ENCODE data around the gene ZBTB7C. TPM values are rescaled to one million over a fixed set of nuclear protein-coding genes. Genes with fewer than 3 reads are reported as not detected.

ZBTB7C gene
- total and polyA plus RNA-seq, 2 donors (not counting 1 experiment from before 2014, with no cell fraction given), result not detected

GRCh38 chr18:48402953-48403352 lies 6.2 kb downstream of the ZBTB7C start:
- no CpG with 5 or more reads among the region's 1 CpG for WGBS (ENCODE audit: insufficient coverage)
- Histone ChIP-seq H3K4me2 (replicated peaks; ENCODE audit: low read depth, low read length, poor library complexity, severe bottlenecking) (no peak overlapping the region), H3K9me3 (ENCODE audit: control extremely low read depth in 1 of 3, control insufficient read depth in 2 of 3, insufficient read depth in 1 of 3, low read length in 2 of 3) (peaks cover 0 to 5% (median 0%) of the 10 kb centered on the region in 3 donors), H3K9ac (ENCODE audit: low read length) (no peak overlapping the region), H3K27ac (ENCODE audit: low read length in 2 of 2) (no peak overlapping the region), H3K79me2 (ENCODE audit: control insufficient read depth, insufficient read depth, low read length) (no peaks in the 10 kb centered on the region), H4K20me1 (ENCODE audit: control insufficient read depth, insufficient read depth, low read length, poor library complexity, severe bottlenecking) (no peaks in the 10 kb centered on the region), H3K27me3 (replicated peaks in 1 of 4; ENCODE audit: control extremely low read depth in 1 of 4, control insufficient read depth in 3 of 4, insufficient read depth in 4 of 4, low read length in 3 of 4) (peaks cover 0 to 48% (median 21%) of the 10 kb centered on the region in 4 experiments), H3K36me3 (replicated peaks in 1 of 2; ENCODE audit: control extremely low read depth in 1 of 2, control insufficient read depth in 1 of 2, extremely low read depth in 1 of 2, insufficient read depth in 2 of 2, low read length in 1 of 2) (no peaks in the 10 kb centered on the region), H3K4me3 (ENCODE audit: control extremely low read depth in 1 of 5, extremely low read depth in 1 of 5, insufficient read depth in 1 of 5, low read depth in 2 of 5, low read length in 4 of 5) (no peak overlapping the region), H2AFZ (ENCODE audit: insufficient read depth, low read depth, low read length, poor library complexity, severe bottlenecking) (no peak overlapping the region), H3K4me1 (ENCODE audit: control insufficient read depth in 2 of 2, insufficient read depth in 2 of 2, low read length in 2 of 2) (peaks cover under 1 to 1% of the 10 kb centered on the region in 2 donors)
- Mint-ChIP-seq H3K4me1 (peaks cover 7% of the 10 kb centered on the region), H3K4me3 (no peak overlapping the region), H3K9me3 (ENCODE audit: insufficient read depth) (no peaks in the 10 kb centered on the region), H3K27ac (no peak overlapping the region), H3K27me3 (peaks cover 64% of the 10 kb centered on the region)
- intact Hi-C loops (cut with micrococcal nuclease), result no loop called here
- DNase-seq, result no peak
- ATAC-seq (ENCODE audit: low read depth), result no peak
- ChIA-PET POLR2A (no interaction called here), CTCF (no interaction called here)
- TF ChIP-seq EZH2 (IDR thresholded peaks at IDR 0.05; ENCODE audit: borderline replicate concordance, insufficient read depth, low read depth, low read length, poor library complexity, severe bottlenecking) (no peak), CTCF (IDR thresholded peaks at IDR 0.05) (no peak)

- ATAC-seq (ENCODE audit: low read depth) (no peak), DNase-seq (no peak)
- intact Hi-C loops (cut with micrococcal nuclease), result no loop called here
- H3K4me1 Mint-ChIP-seq, result peaks cover 6% of the 10 kb centered on the region
- TF ChIP-seq CTCF (IDR thresholded peaks at IDR 0.05) (no peak), EZH2 (IDR thresholded peaks at IDR 0.05; ENCODE audit: borderline replicate concordance, insufficient read depth, low read depth, low read length, poor library complexity, severe bottlenecking) (no peak)
- CTCF ChIA-PET, result no interaction called here
- Histone ChIP-seq H3K27ac (ENCODE audit: low read length in 2 of 2) (no peak overlapping the region), H3K4me1 (ENCODE audit: control insufficient read depth in 2 of 2, insufficient read depth in 2 of 2, low read length in 2 of 2) (no peaks in the 10 kb centered on the region), H3K36me3 (replicated peaks in 1 of 2; ENCODE audit: control extremely low read depth in 1 of 2, control insufficient read depth in 1 of 2, extremely low read depth in 1 of 2, insufficient read depth in 2 of 2, low read length in 1 of 2) (no peaks in the 10 kb centered on the region), H4K20me1 (ENCODE audit: control insufficient read depth, insufficient read depth, low read length, poor library complexity, severe bottlenecking) (no peaks in the 10 kb centered on the region), H3K9ac (ENCODE audit: low read length) (no peak overlapping the region), H3K9me3 (ENCODE audit: control extremely low read depth in 1 of 3, control insufficient read depth in 2 of 3, insufficient read depth in 1 of 3, low read length in 2 of 3) (peaks cover 0 to 2% (median 0%) of the 10 kb centered on the region in 3 donors), H2AFZ (ENCODE audit: insufficient read depth, low read depth, low read length, poor library complexity, severe bottlenecking) (no peak overlapping the region), H3K4me3 (ENCODE audit: control extremely low read depth in 1 of 5, extremely low read depth in 1 of 5, insufficient read depth in 1 of 5, low read depth in 2 of 5, low read length in 4 of 5) (no peak overlapping the region), H3K27me3 (replicated peaks in 1 of 4; ENCODE audit: control extremely low read depth in 1 of 4, control insufficient read depth in 3 of 4, insufficient read depth in 4 of 4, low read length in 3 of 4) (peaks cover 0 to 30% (median 9%) of the 10 kb centered on the region in 4 experiments), H3K79me2 (ENCODE audit: control insufficient read depth, insufficient read depth, low read length) (no peaks in the 10 kb centered on the region), H3K4me2 (replicated peaks; ENCODE audit: low read depth, low read length, poor library complexity, severe bottlenecking) (no peak overlapping the region)
- H3K27me3 Mint-ChIP-seq, result peaks cover 60% of the 10 kb centered on the region
- H3K9me3 Mint-ChIP-seq (ENCODE audit: insufficient read depth), result no peaks in the 10 kb centered on the region
- WGBS (ENCODE audit: insufficient coverage), result 73% methylated on average over 6 of the region's 9 CpGs
- POLR2A ChIA-PET, result no interaction called here
- no peak overlapping the region for H3K27ac Mint-ChIP-seq
- no peak overlapping the region for H3K4me3 Mint-ChIP-seq
Measured at GRCh38 chr18:48399303-48400075, 9.7 kb downstream of the ZBTB7C start.

Data from B cell (primary cell).